NT2/D1 (cell line): ENCODE measurements around the gene P2RY11.

Experiments
- DNase-seq: peaks from one replicate; pipeline ENCODE4 v3.0.0-alpha.2; 2011; ENCODE audit warnings: low read depth, low spot score
- H3K27me3 ChIP-seq: 2 replicates; pipeline ENCODE4 v1.6.0; 2011; ENCODE audit warnings: mild to moderate bottlenecking; ENCODE audit not compliant: insufficient read length, insufficient read depth
- H3K36me3 ChIP-seq: 2 replicates; pipeline ENCODE4 v1.6.1; 2011; ENCODE audit warnings: mild to moderate bottlenecking, low read length, mixed read lengths; ENCODE audit not compliant: insufficient read depth, insufficient read length
- H3K4me1 ChIP-seq: 2 replicates; pipeline ENCODE4 v1.5.1; 2011; ENCODE audit not compliant: insufficient read depth, insufficient read length
- H3K4me3 ChIP-seq: 2 replicates; pipeline ENCODE4 v1.5.1; 2011; ENCODE audit warnings: low read depth; ENCODE audit not compliant: insufficient read length
- H3K9ac ChIP-seq: 2 replicates; pipeline ENCODE4 v1.6.0; 2011; ENCODE audit warnings: low read depth; ENCODE audit not compliant: insufficient read length
- H3K9me3 ChIP-seq: 2 replicates; pipeline ENCODE4 v1.5.1; 2011; ENCODE audit warnings: mild to moderate bottlenecking, low read length; ENCODE audit not compliant: insufficient read depth
- SUZ12 ChIP-seq: IDR thresholded peaks from 2 replicates; pipeline ENCODE4 v1.6.1; 2011; ENCODE audit not compliant: insufficient read length, insufficient read depth; ENCODE audit errors: extremely low read depth
- YY1 ChIP-seq: IDR thresholded peaks from 2 replicates; pipeline ENCODE4 v1.6.1; 2011; ENCODE audit not compliant: insufficient read length, insufficient read depth
- ZNF274 ChIP-seq: IDR thresholded peaks from 2 replicates; pipeline ENCODE4 v1.6.1; 2011; ENCODE audit warnings: mild to moderate bottlenecking, low read depth, low read length

The P2RY11 gene

DNA sequence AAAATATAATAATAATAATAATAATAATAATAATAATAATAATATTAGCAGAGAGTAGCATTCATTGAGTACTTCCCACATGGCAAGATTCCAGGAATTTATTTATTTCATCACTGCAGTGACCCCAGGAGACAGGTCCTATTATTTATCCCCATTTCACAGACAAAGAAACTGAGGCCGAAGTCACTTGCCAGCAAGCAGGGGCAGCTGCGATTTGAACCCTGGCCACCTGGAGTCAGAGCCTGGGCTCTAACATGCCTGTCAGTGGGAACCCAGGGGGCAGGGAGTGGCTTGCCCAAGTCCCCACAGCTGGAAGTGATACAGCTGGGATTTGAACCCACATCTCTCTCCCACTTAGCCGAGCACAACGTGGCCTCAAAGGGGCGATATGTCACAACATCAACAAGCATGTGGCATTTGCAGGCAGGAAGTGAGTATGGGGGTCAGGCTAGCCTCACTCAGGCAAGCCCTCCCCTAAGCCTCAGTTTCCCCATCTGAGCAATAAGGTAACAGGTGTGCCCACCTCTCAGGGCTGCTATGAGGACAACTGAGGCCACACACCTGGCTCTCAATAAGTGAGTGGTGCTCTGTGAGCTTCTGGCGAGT is 22.4 kb upstream of the P2RY11 start:
- no peak overlapping the region for H3K9ac ChIP-seq
- peaks cover 2% of the 10 kb centered on the region for H3K36me3 ChIP-seq
- H3K9me3 ChIP-seq: no peaks in the 10 kb centered on the region
- DNase-seq: no peak
- TF ChIP-seq ZNF274: no peak
- no peak for TF ChIP-seq SUZ12
- no peak for TF ChIP-seq YY1
- peaks cover 2% of the 10 kb centered on the region for H3K4me1 ChIP-seq
- H3K4me3 ChIP-seq: no peak overlapping the region
- H3K27me3 ChIP-seq: peaks cover 11% of the 10 kb centered on the region

DNA sequence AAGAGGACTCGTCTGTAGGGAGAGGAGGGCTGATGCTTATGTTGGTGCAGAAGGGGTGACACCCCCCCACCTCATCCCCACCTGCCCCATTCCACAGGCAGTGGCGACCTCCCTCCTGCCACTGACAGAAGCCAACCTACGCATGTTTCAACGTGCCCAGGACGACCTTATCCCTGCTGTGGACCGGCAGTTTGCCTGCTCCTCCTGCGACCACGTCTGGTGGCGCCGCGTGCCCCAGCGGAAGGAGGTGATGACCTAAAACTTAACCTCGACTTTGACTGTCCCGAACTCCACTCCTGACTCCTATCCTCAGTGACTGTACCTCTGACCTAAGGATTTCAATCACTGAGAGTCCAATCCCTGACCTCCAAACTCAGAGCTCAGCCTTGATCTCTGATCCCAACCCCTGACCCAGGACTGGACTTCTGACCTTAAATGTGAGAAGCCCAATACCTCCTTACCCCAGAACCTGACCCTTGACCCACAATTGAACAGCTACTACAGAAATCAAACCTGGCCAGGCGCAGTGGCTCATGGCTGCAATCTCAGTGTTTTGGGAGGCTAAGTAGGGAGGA is 21.6 kb upstream of the P2RY11 start:
- no peak overlapping the region for H3K9ac ChIP-seq
- no peaks in the 10 kb centered on the region for H3K9me3 ChIP-seq
- H3K36me3 ChIP-seq: peaks cover 2% of the 10 kb centered on the region
- no peak for TF ChIP-seq ZNF274
- no peak for TF ChIP-seq YY1
- TF ChIP-seq SUZ12: no peak
- peaks cover 14% of the 10 kb centered on the region for H3K27me3 ChIP-seq
- no peak for DNase-seq
- peaks cover 2% of the 10 kb centered on the region for H3K4me1 ChIP-seq
- no peak overlapping the region for H3K4me3 ChIP-seq

DNA sequence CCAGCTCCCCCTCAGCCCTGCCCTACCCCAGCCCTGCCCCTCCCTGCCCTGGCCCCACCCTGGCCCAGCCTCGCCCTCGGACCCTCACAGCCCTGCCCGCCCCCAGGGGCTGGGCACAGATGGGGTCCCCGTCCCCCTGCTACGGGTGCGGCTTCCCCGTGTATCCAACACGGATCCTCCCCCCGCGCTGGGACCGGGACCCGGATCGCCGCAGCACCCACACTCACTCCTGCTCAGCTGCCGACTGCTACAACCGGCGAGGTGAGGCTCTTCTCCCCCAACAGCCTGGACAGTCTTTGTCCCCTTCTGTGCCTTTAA is 20.2 kb upstream of the P2RY11 start:
- Histone ChIP-seq H3K36me3 (peaks cover 2% of the 10 kb centered on the region), H3K9ac (no peak overlapping the region), H3K4me1 (peaks cover 2% of the 10 kb centered on the region), H3K9me3 (no peaks in the 10 kb centered on the region), H3K27me3 (peaks cover 14% of the 10 kb centered on the region), H3K4me3 (no peak overlapping the region)
- no peak for DNase-seq
- TF ChIP-seq YY1 (no peak), SUZ12 (no peak), ZNF274 (no peak)

DNA sequence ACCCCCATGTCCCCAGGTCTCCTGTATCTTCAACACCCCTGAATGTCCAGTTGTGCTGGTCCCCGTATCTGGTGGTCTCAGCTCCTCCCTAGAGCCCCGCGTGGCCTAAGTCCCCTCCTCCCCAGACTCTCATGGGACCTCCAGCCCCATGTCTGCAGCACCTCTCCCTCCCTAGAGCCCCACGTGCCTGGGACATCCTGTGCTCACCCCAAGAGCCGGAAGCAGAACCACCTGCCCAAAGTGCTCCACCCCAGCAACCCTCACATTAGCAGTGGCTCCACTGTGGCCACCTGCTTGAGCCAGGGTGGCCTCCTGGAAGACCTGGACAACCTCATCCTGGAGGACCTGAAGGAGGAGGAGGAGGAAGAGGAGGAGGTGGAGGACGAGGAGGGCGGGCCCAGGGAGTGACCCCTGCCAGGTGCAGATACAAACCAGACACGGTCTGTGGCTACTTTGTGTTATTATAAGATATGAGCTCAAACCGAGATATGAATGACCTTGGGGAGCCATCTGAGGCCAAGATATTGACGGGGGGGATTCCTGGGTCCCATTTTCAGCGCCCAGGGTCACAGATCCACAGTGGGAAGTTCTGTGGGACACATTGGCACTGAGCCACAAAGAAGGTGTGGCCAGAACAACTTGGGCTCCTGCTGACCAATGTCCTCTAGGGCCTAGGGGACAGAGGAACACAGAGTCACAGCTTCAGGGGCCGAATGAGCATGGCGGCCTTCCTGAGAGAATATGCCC is 19.4 kb upstream of the P2RY11 start:
- TF ChIP-seq ZNF274: no peak
- TF ChIP-seq YY1: no peak
- TF ChIP-seq SUZ12: no peak
- no peak for DNase-seq
- peaks cover 2% of the 10 kb centered on the region for H3K36me3 ChIP-seq

DNA sequence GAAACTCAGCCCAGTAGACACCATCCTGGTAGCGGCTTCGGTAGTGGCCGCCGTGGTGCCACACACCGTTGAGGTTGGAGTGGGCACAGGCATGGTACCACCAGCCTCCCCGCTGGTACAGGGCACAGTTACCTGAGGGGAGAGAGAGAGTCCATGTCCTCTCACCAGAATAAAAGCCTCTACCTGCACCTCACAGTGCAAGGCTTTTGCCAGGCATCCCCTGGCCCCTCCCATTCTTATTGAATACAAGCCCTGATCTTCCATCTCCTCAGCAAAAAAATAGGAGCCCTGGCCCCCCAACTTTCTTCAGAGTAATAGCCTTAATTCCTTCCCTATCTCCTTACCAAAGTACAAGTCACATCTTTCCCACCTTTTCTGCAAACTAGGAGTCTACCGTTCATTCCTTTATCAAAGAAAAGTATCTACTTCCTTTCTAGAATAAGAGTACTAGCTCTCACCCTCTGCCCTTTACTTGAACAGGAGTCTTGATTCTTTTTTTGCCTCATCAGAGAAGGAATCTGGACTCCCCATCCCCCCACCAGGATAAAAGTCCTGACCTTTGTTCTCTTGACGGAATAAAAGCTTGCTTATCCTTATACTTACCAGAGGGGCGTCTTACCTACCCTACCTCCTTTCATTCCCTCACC is 18.7 kb upstream of the P2RY11 start:
- peaks cover 3% of the 10 kb centered on the region for H3K4me1 ChIP-seq
- peaks cover 2% of the 10 kb centered on the region for H3K36me3 ChIP-seq
- H3K9ac ChIP-seq: no peak overlapping the region
- no peak overlapping the region for H3K4me3 ChIP-seq
- no peak for DNase-seq
- TF ChIP-seq SUZ12 (no peak), ZNF274 (no peak), YY1 (no peak)
- peaks cover 14% of the 10 kb centered on the region for H3K27me3 ChIP-seq
- H3K9me3 ChIP-seq: no peaks in the 10 kb centered on the region

More for the DNA sequence above, 19.4 kb upstream of the P2RY11 start:
- Histone ChIP-seq H3K27me3 (peaks cover 14% of the 10 kb centered on the region), H3K4me3 (no peak overlapping the region), H3K9me3 (no peaks in the 10 kb centered on the region), H3K4me1 (peaks cover 3% of the 10 kb centered on the region), H3K9ac (no peak overlapping the region)

DNA sequence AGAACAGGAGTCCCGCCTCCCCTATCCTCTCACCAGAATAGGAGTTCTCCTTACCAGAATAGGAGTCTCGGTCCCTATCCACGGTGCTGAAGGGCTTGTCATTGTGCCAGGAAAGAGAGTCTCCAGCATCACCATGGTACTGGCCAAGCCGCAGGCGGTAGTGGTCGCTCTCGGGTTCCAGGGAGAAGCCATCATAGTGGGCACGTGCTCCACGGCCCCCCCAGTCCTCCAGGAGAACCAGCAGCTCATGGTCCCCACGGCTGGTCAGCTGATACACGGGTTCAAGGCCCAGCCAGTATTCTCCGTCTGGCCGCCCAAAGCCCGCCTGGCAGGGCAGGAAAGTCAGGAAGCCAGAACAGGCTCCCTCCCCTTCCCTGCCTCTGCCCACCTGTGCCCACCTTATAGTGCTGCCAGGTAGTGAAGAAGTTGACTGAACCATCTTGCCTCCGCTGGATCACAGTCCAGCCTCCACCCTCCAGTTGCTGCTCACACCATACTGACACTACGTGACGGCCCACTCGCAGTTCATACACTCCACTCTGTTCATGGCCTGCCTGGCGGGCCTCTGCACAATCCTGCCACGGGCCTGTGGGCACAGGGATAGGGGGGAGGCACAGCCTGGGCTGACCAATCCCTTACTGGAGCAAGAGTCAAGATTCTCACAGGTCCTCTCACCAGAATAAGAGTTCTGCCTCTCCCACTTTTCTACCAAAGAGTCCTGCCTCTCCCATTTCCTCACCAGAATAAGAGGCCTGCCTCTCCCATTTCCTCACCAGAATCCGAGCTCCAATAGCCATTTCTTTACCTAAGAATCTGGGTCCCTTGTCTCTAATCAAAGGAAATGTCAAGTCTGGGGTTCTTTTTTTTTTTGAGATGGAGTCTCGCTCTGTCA is 18.0 kb upstream of the P2RY11 start:
- TF ChIP-seq ZNF274 (no peak), YY1 (no peak), SUZ12 (no peak)
- H3K27me3 ChIP-seq: peaks cover 14% of the 10 kb centered on the region
- no peak for DNase-seq
- H3K36me3 ChIP-seq: peaks cover 2% of the 10 kb centered on the region
- no peaks in the 10 kb centered on the region for H3K9me3 ChIP-seq
- H3K9ac ChIP-seq: no peak overlapping the region
- peaks cover 3% of the 10 kb centered on the region for H3K4me1 ChIP-seq
- no peak overlapping the region for H3K4me3 ChIP-seq

DNA sequence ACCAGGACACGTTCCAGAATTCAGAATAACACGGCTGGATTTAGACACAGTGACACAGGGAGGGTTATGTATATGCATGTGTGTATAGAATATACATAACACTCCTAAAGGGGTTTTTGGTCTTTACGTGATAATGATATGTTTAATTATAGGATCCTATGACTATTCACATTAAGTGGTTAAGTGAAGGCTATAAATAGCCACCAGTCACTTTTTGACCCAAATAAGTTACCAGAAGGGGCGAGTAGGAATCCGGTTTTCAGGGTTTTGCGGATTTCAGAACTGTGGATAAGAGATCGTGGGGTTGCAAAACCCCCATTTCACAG is 15.9 kb upstream of the P2RY11 start:
- H3K36me3 ChIP-seq: peaks cover 2% of the 10 kb centered on the region
- H3K9ac ChIP-seq: peak overlapping the region; percentile 62
- no peaks in the 10 kb centered on the region for H3K9me3 ChIP-seq
- H3K4me1 ChIP-seq: peaks cover 4% of the 10 kb centered on the region
- no peak for TF ChIP-seq SUZ12
- no peak for TF ChIP-seq YY1
- TF ChIP-seq ZNF274: no peak
- DNase-seq: no peak
- peaks cover 14% of the 10 kb centered on the region for H3K27me3 ChIP-seq
- H3K4me3 ChIP-seq: no peak overlapping the region
